DND-41 (cell line): ENCODE measurements around the gene PPARD.
A peak's percentile ranks its signal among the peaks of the same experiment; 100 is the strongest.

ENCODE experiments used
- CTCF ChIP-seq: IDR thresholded peaks from 2 replicates; pipeline ENCODE4 v1.5.1; 2012; ENCODE audit warnings: borderline replicate concordance, low read length, moderate library complexity, mild to moderate bottlenecking; ENCODE audit not compliant: poor library complexity, severe bottlenecking; ENCODE audit errors: extremely low read depth
- EZH2 ChIP-seq: IDR thresholded peaks from 3 replicates; pipeline ENCODE4 v1.6.1; 2012; ENCODE audit warnings: borderline replicate concordance, low read depth, mild to moderate bottlenecking, moderate library complexity, low read length, inconsistent platforms; ENCODE audit not compliant: severe bottlenecking

DNA sequence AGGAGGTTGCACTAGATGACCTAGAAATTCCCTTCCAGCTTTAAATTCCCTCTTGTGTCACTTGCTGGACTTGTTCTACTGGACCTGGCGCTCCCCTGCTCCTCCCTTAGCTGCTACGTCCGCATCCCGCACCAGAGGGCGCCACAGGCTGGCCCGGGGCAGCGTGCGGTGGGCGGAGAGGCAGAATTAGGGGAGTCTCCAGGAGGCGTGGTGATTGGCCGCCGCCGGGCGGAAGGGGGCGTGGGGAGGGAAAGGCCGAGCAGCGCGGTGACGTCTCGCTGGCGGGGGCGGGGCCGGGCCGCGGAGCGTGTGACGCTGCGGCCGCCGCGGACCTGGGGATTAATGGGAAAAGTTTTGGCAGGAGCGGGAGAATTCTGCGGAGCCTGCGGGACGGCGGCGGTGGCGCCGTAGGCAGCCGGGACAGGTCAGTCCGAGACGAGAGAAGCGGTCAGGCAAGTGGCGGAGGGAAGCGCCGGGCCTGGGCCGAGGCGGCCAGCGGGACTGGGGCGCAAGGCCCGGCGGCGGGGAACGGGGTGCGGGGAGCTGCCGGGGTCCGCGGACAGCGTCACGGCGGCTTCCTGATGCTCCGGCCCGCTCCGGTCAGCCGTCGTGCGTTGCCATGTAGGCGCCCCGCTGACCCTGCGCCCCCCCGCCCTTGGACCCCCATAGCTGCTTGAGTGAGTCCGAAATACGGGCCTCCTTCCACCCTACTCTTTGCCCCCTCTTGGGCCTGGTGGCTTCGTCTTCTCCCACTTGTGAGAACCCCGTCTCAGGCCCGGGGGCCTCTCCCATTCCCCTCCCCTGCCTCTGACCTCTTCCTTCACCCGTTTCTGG is at the start of gene PPARD:
- TF ChIP-seq CTCF, result peak; percentile 98
- no peak for TF ChIP-seq EZH2
